ENCODE data around the gene QTRT2.

Gene QTRT2

GRCh38 chr3:114079761-114080160 lies 23.2 kb downstream of the QTRT2 start:
- no peak for DNase-seq

GRCh38 chr3:114080201-114080600 lies 23.7 kb downstream of the QTRT2 start:
- DNase-seq: no peak

- DNase-seq: no peak
Observed at GRCh38 chr3:114081037-114081436, 24.5 kb downstream of the QTRT2 start.

GRCh38 chr3:114083112-114083511 lies 26.6 kb downstream of the QTRT2 start:
- DNase-seq: no peak

GRCh38 chr3:114086356-114086755 lies 29.8 kb downstream of the QTRT2 start:
- DNase-seq: no peak

- no peak for DNase-seq
Observed at GRCh38 chr3:114089675-114090074, 33.1 kb downstream of the QTRT2 start.

- no peak for DNase-seq
Observed at GRCh38 chr3:114092151-114093015, 35.8 kb downstream of the QTRT2 start.

- DNase-seq: no peak
Observed at GRCh38 chr3:114093016-114093380, 36.5 kb downstream of the QTRT2 start.

- no peak for DNase-seq
Observed at GRCh38 chr3:114093596-114093995, 37.1 kb downstream of the QTRT2 start.

GRCh38 chr3:114095796-114096195 lies 39.3 kb downstream of the QTRT2 start:
- no peak for DNase-seq

GRCh38 chr3:114101101-114101500 lies 44.6 kb downstream of the QTRT2 start:
- no peak for DNase-seq

GRCh38 chr3:114103181-114103580 lies 46.6 kb downstream of the QTRT2 start:
- no peak for DNase-seq

- DNase-seq: no peak
Observed at GRCh38 chr3:114103858-114104257, 47.3 kb downstream of the QTRT2 start.

GRCh38 chr3:114104414-114104813 lies 47.9 kb downstream of the QTRT2 start:
- DNase-seq: no peak

GRCh38 chr3:114108137-114108536 lies 51.6 kb downstream of the QTRT2 start:
- DNase-seq: no peak

GRCh38 chr3:114110439-114110838 lies 53.9 kb downstream of the QTRT2 start:
- DNase-seq: no peak

- DNase-seq: no peak
Observed at GRCh38 chr3:114111060-114111770, 54.7 kb downstream of the QTRT2 start.

- DNase-seq: no peak
Observed at GRCh38 chr3:114112696-114113095, 56.2 kb downstream of the QTRT2 start.

- no peak for DNase-seq
Observed at GRCh38 chr3:114114719-114115118, 58.2 kb downstream of the QTRT2 start.

- DNase-seq: no peak
Observed at GRCh38 chr3:114115143-114115542, 58.6 kb downstream of the QTRT2 start.

GRCh38 chr3:114119776-114120175 lies 63.2 kb downstream of the QTRT2 start:
- DNase-seq: no peak

- no peak for DNase-seq
Observed at GRCh38 chr3:114120211-114120610, 63.7 kb downstream of the QTRT2 start.

- DNase-seq: no peak
Observed at GRCh38 chr3:114122027-114122709, 65.6 kb downstream of the QTRT2 start.

GRCh38 chr3:114126461-114126860 lies 69.9 kb downstream of the QTRT2 start:
- no peak for DNase-seq

Data from activated effector memory CD4-positive, alpha-beta T cell treated with anti-CD3 and anti-CD28 coated beads, Interleukin-2, amount 50 U/mL, for 16 hours (primary cell).